ENCODE measurements around the gene VAV2.

DNA sequence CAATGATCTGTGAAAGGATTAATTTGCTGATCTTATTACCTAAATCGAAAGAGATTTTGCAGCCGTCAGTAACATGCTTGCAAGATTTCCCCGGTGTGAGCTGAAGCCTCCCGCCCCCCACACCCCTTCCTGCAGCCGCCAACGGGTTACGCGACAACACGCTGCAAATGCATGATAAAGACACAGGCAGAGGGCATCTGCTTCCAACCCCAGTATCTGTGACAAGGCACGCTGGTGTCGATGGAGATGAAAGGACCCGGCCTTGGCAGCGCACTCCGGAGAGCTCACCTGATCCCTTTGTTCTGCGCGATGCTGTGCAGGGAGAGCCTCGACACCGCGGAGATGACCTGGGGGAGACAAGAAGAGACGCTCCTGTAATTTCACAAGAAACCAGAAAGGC, 131.0 kb downstream of the VAV2 start:
- TF ChIP-seq, protein P1, sequence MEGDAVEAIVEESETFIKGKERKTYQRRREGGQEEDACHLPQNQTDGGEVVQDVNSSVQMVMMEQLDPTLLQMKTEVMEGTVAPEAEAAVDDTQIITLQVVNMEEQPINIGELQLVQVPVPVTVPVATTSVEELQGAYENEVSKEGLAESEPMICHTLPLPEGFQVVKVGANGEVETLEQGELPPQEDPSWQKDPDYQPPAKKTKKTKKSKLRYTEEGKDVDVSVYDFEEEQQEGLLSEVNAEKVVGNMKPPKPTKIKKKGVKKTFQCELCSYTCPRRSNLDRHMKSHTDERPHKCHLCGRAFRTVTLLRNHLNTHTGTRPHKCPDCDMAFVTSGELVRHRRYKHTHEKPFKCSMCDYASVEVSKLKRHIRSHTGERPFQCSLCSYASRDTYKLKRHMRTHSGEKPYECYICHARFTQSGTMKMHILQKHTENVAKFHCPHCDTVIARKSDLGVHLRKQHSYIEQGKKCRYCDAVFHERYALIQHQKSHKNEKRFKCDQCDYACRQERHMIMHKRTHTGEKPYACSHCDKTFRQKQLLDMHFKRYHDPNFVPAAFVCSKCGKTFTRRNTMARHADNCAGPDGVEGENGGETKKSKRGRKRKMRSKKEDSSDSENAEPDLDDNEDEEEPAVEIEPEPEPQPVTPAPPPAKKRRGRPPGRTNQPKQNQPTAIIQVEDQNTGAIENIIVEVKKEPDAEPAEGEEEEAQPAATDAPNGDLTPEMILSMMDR (IDR thresholded peaks at IDR 0.05): no peak
- TF ChIP-seq POLR2A (IDR thresholded peaks at IDR 0.05): no peak

Measured in heart left ventricle (tissue), 13 donors.